GM18951 (cell line): ENCODE measurements around the gene PRX.
"Not testable (repeated sequence)": the region's sequence is repeated elsewhere in the genome, so short reads cannot be mapped to it uniquely, and the experiment has no call there.

Source experiments
- POLR2A ChIP-seq: IDR thresholded peaks from 4 replicates; pipeline ENCODE4 v1.6.1; 2011; ENCODE audit warnings: mild to moderate bottlenecking; ENCODE audit not compliant: insufficient read length, insufficient read depth; ENCODE audit errors: extremely low read depth
- in situ Hi-C: fragments of 300-500 bp; cut with MboI; formaldehyde crosslinking; loops from one replicate; pipeline ENCODE4 v1.12.0; 2022; ENCODE audit warnings: low sequenced_read_pairs, mixed read lengths, inconsistent platforms; ENCODE audit not compliant: unreplicated experiment

Gene PRX

GRCh38 chr19:40380199-40381037 lies 32.8 kb downstream of the PRX start:
- in situ Hi-C loops: no loop called here
- no peak for TF ChIP-seq POLR2A

GRCh38 chr19:40379446-40380198 lies 33.6 kb downstream of the PRX start:
- TF ChIP-seq POLR2A: no peak
- in situ Hi-C loops: no loop called here

GRCh38 chr19:40378509-40378908 lies 34.7 kb downstream of the PRX start:
- in situ Hi-C loops: no loop called here
- TF ChIP-seq POLR2A: no peak

- in situ Hi-C loops: no loop called here
- no peak for TF ChIP-seq POLR2A
Measured at GRCh38 chr19:40377876-40378385, 35.2 kb downstream of the PRX start.

GRCh38 chr19:40376286-40376862 lies 36.8 kb downstream of the PRX start:
- no peak for TF ChIP-seq POLR2A
- in situ Hi-C loops: no loop called here

GRCh38 chr19:40374084-40374483 lies 39.1 kb downstream of the PRX start:
- in situ Hi-C loops: no loop called here
- no peak for TF ChIP-seq POLR2A

- no peak for TF ChIP-seq POLR2A
- in situ Hi-C loops: no loop called here
Measured at GRCh38 chr19:40371802-40372122, 41.4 kb downstream of the PRX start.

- in situ Hi-C loops: no loop called here
- no peak for TF ChIP-seq POLR2A
Measured at GRCh38 chr19:40370997-40371801, 42.0 kb downstream of the PRX start.

GRCh38 chr19:40370253-40370652 lies 42.9 kb downstream of the PRX start:
- in situ Hi-C loops: not testable (repeated sequence)

- TF ChIP-seq POLR2A: no peak
- in situ Hi-C loops: no loop called here
Measured at GRCh38 chr19:40369797-40370196, 43.4 kb downstream of the PRX start.

GRCh38 chr19:40367577-40368434 lies 45.4 kb downstream of the PRX start:
- in situ Hi-C loops: no loop called here

More at GRCh38 chr19:40367577-40368434, 45.4 kb downstream of the PRX start:
- no peak for TF ChIP-seq POLR2A
